HepG2 (cell line): Measurements from ENCODE around the gene CTSG. TPM values are rescaled to one million over a fixed set of nuclear protein-coding genes. Genes with fewer than 3 reads are reported as not detected.

ENCODE experiments used
- ATAC-seq: fragments of 200-7000 bp; cut with Tn5 transposase; 3 replicates; pipeline ENCODE4 v1.9.1; 2020; ENCODE audit warnings: mild to moderate bottlenecking, moderate library complexity
- BruUV-seq: library from RNA; stranded (reverse); fragments of 400-500 nt; replicated peaks from 2 replicates; lab custom pipeline; 2021; lab: Mats Ljungman, UMichigan
- CTCF ChIA-PET: fragments of 300-600 bp; formaldehyde crosslinking; extraction: SDS; loops from one replicate; lab custom pipeline; 2021; ENCODE audit warnings: low total read pairs, inconsistent platforms, low intra/inter-chr PET ratio; lab: Yijun Ruan, JAX
- POLR2A ChIA-PET: fragments of 350-600 bp; sonication (Branson Sonifier 250); formaldehyde crosslinking; loops from one replicate; lab custom pipeline; 2020; ENCODE audit warnings: antibody characterized with exemption, inconsistent platforms; lab: Yijun Ruan, JAX
- DNase-seq: peaks from one replicate; pipeline ENCODE4 v3.0.0-alpha.2; 2015; ENCODE audit warnings: low spot score
- FAIRE-seq: peaks from 3 replicates; lab custom pipeline; 2011; peaks lifted over from hg19 to GRCh38; lab: Jason Lieb, UNC
- H2AFZ ChIP-seq: one replicate; pipeline ENCODE4 v1.6.1; 2011; ENCODE audit warnings: low read length, inconsistent platforms
- H3K27ac ChIP-seq: fragments of 300-600 bp; 3 replicates; pipeline ENCODE4 v1.8.0; 2011; ENCODE audit warnings: mixed run types, mild to moderate bottlenecking, mixed read lengths, low read length, inconsistent platforms; ENCODE audit not compliant: insufficient read depth; ENCODE audit errors: extremely low read length
- H3K27me3 ChIP-seq, 2 experiments: fragments of 200-600 bp in 1 of 2; 2 replicates in 1 of 2; 3 replicates in 1 of 2; pipeline versions ENCODE4 v1.6.0 to v1.8.0; 2011; ENCODE audit warnings: low read length in 2 of 2, mild to moderate bottlenecking in 2 of 2, moderate library complexity in 2 of 2, inconsistent platforms in 1 of 2; ENCODE audit not compliant: insufficient read depth in 2 of 2, control insufficient read depth in 1 of 2
- H3K36me3 ChIP-seq, 2 experiments: fragments of 200-600 bp in 1 of 2; replicated peaks in 1 of 2; 2 replicates in 1 of 2; 3 replicates in 1 of 2; pipeline versions ENCODE4 v1.5.1 to v1.8.0; 2011; ENCODE audit warnings: low read length in 2 of 2, inconsistent platforms in 1 of 2; ENCODE audit not compliant: insufficient read depth in 2 of 2, control insufficient read depth in 1 of 2
- H3K4me1 ChIP-seq: 2 replicates; pipeline ENCODE4 v1.5.1; 2012; ENCODE audit warnings: low read length, inconsistent platforms; ENCODE audit not compliant: insufficient read depth
- H3K4me2 ChIP-seq: 2 replicates; pipeline ENCODE4 v1.6.0; 2011; ENCODE audit warnings: low read depth, low read length, inconsistent platforms
- H3K4me3 ChIP-seq, 3 experiments: fragments of 200-600 bp in 1 of 3; sonication (generic), shearing (Covaris generic) in 1 of 3; replicated peaks in 1 of 3; 2 replicates each; pipeline ENCODE4 v1.5.1; 2011 to 2016; ENCODE audit warnings: low read length in 3 of 3, inconsistent platforms in 2 of 3, low read depth in 2 of 3, mild to moderate bottlenecking in 2 of 3, control low read depth in 1 of 3, mixed read lengths in 1 of 3; ENCODE audit not compliant: insufficient read depth in 1 of 3
- H3K79me2 ChIP-seq: one replicate; pipeline ENCODE4 v1.6.1; 2011; ENCODE audit warnings: low read length, inconsistent platforms; ENCODE audit not compliant: insufficient read depth
- H3K9ac ChIP-seq: 2 replicates; pipeline ENCODE4 v1.6.0; 2011; ENCODE audit warnings: mild to moderate bottlenecking, low read depth, low read length, inconsistent platforms; ENCODE audit not compliant: insufficient read depth
- H3K9me3 ChIP-seq: 2 replicates; pipeline ENCODE4 v1.5.1; 2012; ENCODE audit warnings: mild to moderate bottlenecking, low read length
- H4K20me1 ChIP-seq: 2 replicates; pipeline ENCODE4 v1.6.0; 2011; ENCODE audit warnings: inconsistent platforms, mild to moderate bottlenecking, low read length, moderate library complexity; ENCODE audit not compliant: insufficient read depth
- ATF7 ChIP-seq, 2 experiments: fragments of 450-650 bp in 1 of 2; sonication (generic) in 1 of 2; formaldehyde crosslinking in 1 of 2; IDR thresholded peaks; 2 replicates each; pipeline versions ENCODE4 v1.4.0 to v1.6.1; 2016 to 2020; ENCODE audit warnings: antibody characterized with exemption in 1 of 2, mild to moderate bottlenecking in 1 of 2, missing genetic modification reagents in 1 of 2
- DNMT1 ChIP-seq: sonication (generic); formaldehyde crosslinking; IDR thresholded peaks from 2 replicates; pipeline ENCODE4 v1.5.1; 2020; ENCODE audit warnings: mild to moderate bottlenecking, missing genetic modification reagents
- HNRNPLL ChIP-seq: fragments of 200-400 bp; formaldehyde crosslinking; IDR thresholded peaks from 2 replicates; pipeline ENCODE4 v1.6.1; 2017; ENCODE audit warnings: mild to moderate bottlenecking, low read depth, low read length; ENCODE audit not compliant: poor library complexity, severe bottlenecking
- ZFP1 ChIP-seq: IDR thresholded peaks from 2 replicates; pipeline ENCODE4 v1.6.1; 2016
- ZNF225 ChIP-seq: sonication (generic); formaldehyde crosslinking; IDR thresholded peaks from 2 replicates; pipeline ENCODE4 v1.4.0; 2020; ENCODE audit warnings: mild to moderate bottlenecking, missing genetic modification reagents
- ZNF280B ChIP-seq: sonication (generic); formaldehyde crosslinking; IDR thresholded peaks from 2 replicates; pipeline ENCODE4 v1.5.0; 2020; ENCODE audit warnings: missing genetic modification reagents, mild to moderate bottlenecking, borderline replicate concordance
- ZNF589 ChIP-seq: sonication (generic); formaldehyde crosslinking; conservative IDR thresholded peaks from 2 replicates; pipeline ENCODE4 v1.8.0; 2022; ENCODE audit warnings: mild to moderate bottlenecking, moderate library complexity, missing genetic modification reagents
- ZNF687 ChIP-seq: sonication (generic); formaldehyde crosslinking; IDR thresholded peaks from 2 replicates; pipeline ENCODE4 v1.5.1; 2020; ENCODE audit warnings: mild to moderate bottlenecking, missing genetic modification reagents, moderate library complexity
- ZNF782 ChIP-seq: sonication (generic); formaldehyde crosslinking; IDR thresholded peaks from 2 replicates; pipeline ENCODE4 v1.4.0; 2020; ENCODE audit warnings: missing genetic modification reagents, mild to moderate bottlenecking, borderline replicate concordance
- WGBS: methylation state at CpG from one replicate; pipeline ENCODE4 v1.1.6; 2017; ENCODE audit warnings: low lambda C conversion rate; 5-methylcytosine and 5-hydroxymethylcytosine counted together
- in situ Hi-C: cut with HindIII; loops from 2 replicates; pipeline ENCODE4 v1.10.0; 2017; ENCODE audit warnings: low pct_unique_long_range_greater_than_20kb; ENCODE audit not compliant: extremely low pct_ligation_motif_present
- intact Hi-C: fragments of 100-400 bp; cut with micrococcal nuclease; formaldehyde crosslinking; loops from one replicate; pipeline ENCODE4 v1.10.0; 2022; ENCODE audit not compliant: unreplicated experiment
- polyA plus RNA-seq, 8 experiments: library from polyadenylated mRNA; depleted of rRNA in 3 of 8; stranded (reverse) in 7 of 8; unstranded in 1 of 8; fragments of >200 nt; fragmentation: Illumina TruSeq in 4 of 8; extraction: Trizol in 4 of 8; gene quantifications; 2 replicates each; pipeline versions ENCODE4 v1.2.1 to v1.2.3, GENCODE V29; 2011 to 2016; ENCODE audit warnings: low read depth in 4 of 8, missing spikeins in 1 of 8, mixed read lengths in 1 of 8; ENCODE audit not compliant: insufficient read depth in 1 of 8
- total RNA-seq, 5 experiments: library from RNA; depleted of rRNA; stranded (reverse); fragments of >200 nt; fragmentation: Illumina TruSeq; extraction: Trizol; gene quantifications; 2 replicates each; pipeline ENCODE4 v1.2.3, GENCODE V29; 2016; ENCODE audit warnings: low read depth in 1 of 5

The CTSG gene
- total and polyA plus RNA-seq, 2 of the 13 experiments (the other 11 are each of a cell fraction or from before 2014, with no cell fraction given): not detected

GRCh38 chr14:24574206-24574774 is 1.8 kb downstream of the CTSG start:
- Histone ChIP-seq H3K4me1 (no peaks in the 10 kb centered on the region), H3K9me3 (no peaks in the 10 kb centered on the region), H3K4me3 (no peak overlapping the region), H3K36me3 (no peaks in the 10 kb centered on the region)
- ChIA-PET CTCF (no interaction called here), POLR2A (no interaction called here)
- BruUV-seq: no TSS peak
- TF ChIP-seq ZNF225 (CRISPR knock-in tag): 0 out of 2 replicates have a peak, but pooled peaks have one; percentile 39
- peak; percentile 33; the same call in 1 of the 2 replicates for TF ChIP-seq ZNF687 (CRISPR knock-in tag)
- TF ChIP-seq ZNF280B (CRISPR knock-in tag): 0 out of 2 replicates have a peak, but pooled peaks have one; percentile 14
- no peak for TF ChIP-seq ZNF589 (CRISPR knock-in tag)
- TF ChIP-seq HNRNPLL: peak; percentile 16
- no peak for TF ChIP-seq ZFP1 (CRISPR knock-in tag)
- peak; percentile 72 for TF ChIP-seq ATF7 (IDR thresholded peaks at IDR 0.05)
- no peak for TF ChIP-seq ATF7 (CRISPR knock-in tag; IDR thresholded peaks at IDR 0.05)
- TF ChIP-seq DNMT1: 0 out of 2 replicates have a peak, but pooled peaks have one; percentile 42
- TF ChIP-seq ZNF782: 0 out of 2 replicates have a peak, but pooled peaks have one; percentile 18
- TF ChIP-seq, all 625 proteins: peak for 7
- peak; percentile 56 for ATAC-seq
- WGBS: 41% methylated on average over 27 of the region's 27 CpGs
- Histone ChIP-seq H3K27ac (no peak overlapping the region), H4K20me1 (no peaks in the 10 kb centered on the region), H3K4me2 (no peak overlapping the region), H3K79me2 (no peaks in the 10 kb centered on the region), H2AFZ (no peak overlapping the region), H3K9ac (no peak overlapping the region), H3K27me3 (peaks cover 5 to 35% of the 10 kb centered on the region in 2 experiments; a peak in 4 of 5 replicates)
- no peak for DNase-seq
- in situ Hi-C loops (no loop called here), intact Hi-C loops (no loop called here)
- no peak for FAIRE-seq
